Hippocampal formation (tissue), 2 donors: ENCODE measurements around the gene FZR1.
A peak's percentile ranks its signal among the peaks of the same experiment; 100 is the strongest.
"Not testable (repeated sequence)": the region's sequence is repeated elsewhere in the genome, so short reads cannot be mapped to it uniquely, and the experiment has no call there.

ENCODE experiments used
- DNase-seq, 2 donors: peaks; one replicate each; lab custom pipeline; 2025; lab: John Stamatoyannopoulos, UW

FZR1 gene

GRCh38 chr19:3514930-3515329 lies 8.8 kb downstream of the FZR1 start:
- no peak for DNase-seq

GRCh38 chr19:3515891-3516422 lies 9.8 kb downstream of the FZR1 start:
- DNase-seq, result peak in 1 of 2 donors; percentile 12

GRCh38 chr19:3516675-3517207 lies 10.6 kb downstream of the FZR1 start:
- no peak for DNase-seq

- no peak for DNase-seq
These were observed 11.5 kb downstream of the FZR1 start for GRCh38 chr19:3517638-3518037.

GRCh38 chr19:3518255-3518654 lies 12.1 kb downstream of the FZR1 start:
- DNase-seq, result no peak

- DNase-seq, result no peak
These were observed 12.5 kb downstream of the FZR1 start for GRCh38 chr19:3518659-3519058.

- no peak for DNase-seq
These were observed 13.0 kb downstream of the FZR1 start for GRCh38 chr19:3519126-3519525.

GRCh38 chr19:3520166-3521103 lies 14.3 kb downstream of the FZR1 start:
- DNase-seq, result no peak

- no peak for DNase-seq
These were observed 15.0 kb downstream of the FZR1 start for GRCh38 chr19:3521104-3521445.

- DNase-seq, result no peak
These were observed 16.6 kb downstream of the FZR1 start for GRCh38 chr19:3522421-3523360.

GRCh38 chr19:3523361-3524077 lies 17.4 kb downstream of the FZR1 start:
- no peak for DNase-seq

- DNase-seq, result no peak
These were observed 18.1 kb downstream of the FZR1 start for GRCh38 chr19:3524078-3524842.

GRCh38 chr19:3524904-3525451 lies 18.9 kb downstream of the FZR1 start:
- DNase-seq, result no peak

- no peak for DNase-seq
These were observed 20.6 kb downstream of the FZR1 start for GRCh38 chr19:3526507-3527237.

- no peak for DNase-seq
These were observed 21.3 kb downstream of the FZR1 start for GRCh38 chr19:3527238-3527910.

- no peak for DNase-seq
These were observed 22.0 kb downstream of the FZR1 start for GRCh38 chr19:3528080-3528479.

GRCh38 chr19:3528539-3529211 lies 22.6 kb downstream of the FZR1 start:
- no peak for DNase-seq

- DNase-seq, result not testable (repeated sequence)
These were observed 23.2 kb downstream of the FZR1 start for GRCh38 chr19:3529299-3529698.

GRCh38 chr19:3530389-3530788 lies 24.3 kb downstream of the FZR1 start:
- DNase-seq, result no peak
